ENCODE data around the gene C7orf25. TPM values are rescaled to one million over a fixed set of nuclear protein-coding genes. Genes with fewer than 3 reads are reported as not detected.

C7orf25 gene
- total RNA-seq, 1 donor from 2014 or later: 0.75 TPM

GRCh38 chr7:42915356-42915755 is 3.5 kb upstream of the C7orf25 start:
- no peak overlapping the region for H3K4me3 ChIP-seq
- peaks cover 22 to 41% of the 10 kb centered on the region in 2 donors for H3K36me3 ChIP-seq
- no peaks in the 10 kb centered on the region for H3K9me3 ChIP-seq
- peak overlapping the region; percentile 37 to 48 for H3K27ac ChIP-seq
- H3K27me3 ChIP-seq: no peaks in the 10 kb centered on the region
- intact Hi-C loops (cut with DNase I): loop anchor here (10.0 kb wide), 1 partner anchor 681 kb away; the partner anchor contains the start of gene GLI3
- peaks cover 6 to 7% of the 10 kb centered on the region in 2 donors for H3K4me1 ChIP-seq
- no peak for DNase-seq (ENCODE audit: low spot score in 2 of 2)
- TF ChIP-seq CTCF (IDR thresholded peaks at IDR 0.05): no peak

GRCh38 chr7:42914421-42915045 is 2.7 kb upstream of the C7orf25 start:
- no peaks in the 10 kb centered on the region for H3K9me3 ChIP-seq
- H3K36me3 ChIP-seq: peaks cover 21 to 33% of the 10 kb centered on the region in 2 donors
- no peak for DNase-seq (ENCODE audit: low spot score in 2 of 2)
- H3K27me3 ChIP-seq: no peaks in the 10 kb centered on the region
- peaks cover 7% of the 10 kb centered on the region in 2 donors for H3K4me1 ChIP-seq
- no peak for TF ChIP-seq CTCF (IDR thresholded peaks at IDR 0.05)
- H3K27ac ChIP-seq: peak overlapping the region; percentile 37 to 48
- no peak overlapping the region for H3K4me3 ChIP-seq
- intact Hi-C loops (cut with DNase I): loop anchor here (10.0 kb wide), 1 partner anchor 680 kb away; the partner anchor contains the start of gene GLI3

- H3K4me3 ChIP-seq: no peak overlapping the region
- no peak for DNase-seq (ENCODE audit: low spot score in 2 of 2)
- intact Hi-C loops (cut with DNase I): loop anchor here (10.0 kb wide), 1 partner anchor 679 kb away; the partner anchor contains the start of gene GLI3
- peaks cover 7% of the 10 kb centered on the region in 2 donors for H3K4me1 ChIP-seq
- H3K9me3 ChIP-seq: no peaks in the 10 kb centered on the region
- peaks cover 16 to 27% of the 10 kb centered on the region in 2 donors for H3K36me3 ChIP-seq
- no peaks in the 10 kb centered on the region for H3K27me3 ChIP-seq
- H3K27ac ChIP-seq: peak overlapping the region; percentile 16 to 20
- no peak for TF ChIP-seq CTCF (IDR thresholded peaks at IDR 0.05)
Measured at GRCh38 chr7:42914009-42914408, 2.1 kb upstream of the C7orf25 start.

- Histone ChIP-seq H3K36me3 (peaks cover 13 to 23% of the 10 kb centered on the region in 2 donors), H3K27me3 (no peaks in the 10 kb centered on the region), H3K9me3 (no peaks in the 10 kb centered on the region), H3K27ac (peak overlapping the region; percentile 16 to 20), H3K4me3 (no peak overlapping the region), H3K4me1 (peaks cover 7% of the 10 kb centered on the region in 2 donors)
- no peak for DNase-seq (ENCODE audit: low spot score in 2 of 2)
- TF ChIP-seq CTCF (IDR thresholded peaks at IDR 0.05): no peak
- intact Hi-C loops (cut with DNase I): loop anchor here (10.0 kb wide), 1 partner anchor 679 kb away; the partner anchor contains the start of gene GLI3
Measured at GRCh38 chr7:42913591-42913990, 1.7 kb upstream of the C7orf25 start.

- H3K4me1 ChIP-seq: peaks cover 7% of the 10 kb centered on the region in 2 donors
Measured at GRCh38 chr7:42910306-42910705, 1.6 kb downstream of the C7orf25 start.

More at GRCh38 chr7:42910306-42910705, 1.6 kb downstream of the C7orf25 start:
- no peak for TF ChIP-seq CTCF (IDR thresholded peaks at IDR 0.05)
- Histone ChIP-seq H3K36me3 (no peaks in the 10 kb centered on the region), H3K27me3 (no peaks in the 10 kb centered on the region), H3K9me3 (no peaks in the 10 kb centered on the region), H3K4me3 (no peak overlapping the region), H3K27ac (no peak overlapping the region)
- intact Hi-C loops (cut with DNase I): loop anchor here (2.0 to 10.0 kb wide), 2 partner anchors 62 to 676 kb away; partner anchors contain the start of gene GLI3
- no peak for DNase-seq (ENCODE audit: low spot score in 2 of 2)

All from ascending aorta (tissue), 2 donors.